NB4 (cell line): ENCODE measurements around the gene GABRG3.

Source experiments
- DNase-seq: peaks from one replicate; pipeline ENCODE4 v3.0.0; 2010; ENCODE audit warnings: low read depth
- H3K4me3 ChIP-seq: one replicate; pipeline ENCODE4 v1.5.1; 2011; ENCODE audit warnings: mild to moderate bottlenecking, low read depth, low read length, moderate library complexity
- MYC ChIP-seq: IDR thresholded peaks from 2 replicates; pipeline ENCODE4 v1.6.1; 2011; ENCODE audit warnings: low read depth, low read length
- POLR2A ChIP-seq: IDR thresholded peaks from 2 replicates; pipeline ENCODE4 v1.6.1; 2011; ENCODE audit warnings: mild to moderate bottlenecking; ENCODE audit not compliant: insufficient read length; ENCODE audit errors: extremely low read depth
- TF ChIP-seq, protein P1 (sequence below): IDR thresholded peaks from 2 replicates; pipeline ENCODE4 v1.6.1; 2011; ENCODE audit warnings: low read depth, low read length
- TF ChIP-seq, protein P2 (sequence below): IDR thresholded peaks from one replicate; pipeline ENCODE4 v1.5.1; 2012; ENCODE audit warnings: low read depth, low read length

The GABRG3 gene

DNA sequence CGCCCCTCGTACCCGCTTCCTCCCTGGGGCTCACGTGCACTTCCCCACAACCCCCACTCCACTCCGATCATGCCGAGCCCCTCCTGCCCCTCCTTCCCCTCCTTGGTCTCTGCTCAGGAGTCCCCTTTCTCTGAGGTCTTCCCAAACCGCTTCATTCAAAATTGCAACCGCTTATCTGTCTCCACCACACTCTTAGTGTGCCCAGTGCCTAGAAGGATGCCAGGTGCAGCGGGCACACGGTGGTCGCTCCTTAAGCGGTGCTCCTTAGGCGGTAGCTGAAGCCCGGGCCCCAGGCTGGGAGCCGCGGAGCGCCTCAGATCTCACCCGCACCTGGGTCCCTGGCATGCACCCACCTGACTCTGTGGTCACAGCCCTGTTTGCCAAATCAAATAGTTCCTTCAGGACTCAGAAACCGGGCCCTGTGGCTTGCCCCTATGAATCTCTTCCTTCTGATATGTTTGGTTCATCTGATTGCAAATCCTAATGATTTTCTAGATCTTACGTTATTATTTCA, 603.6 kb downstream of the GABRG3 start:
- DNase-seq = no peak
- no peak overlapping the region for H3K4me3 ChIP-seq
- TF ChIP-seq POLR2A (no peak), MYC (no peak)
- TF ChIP-seq, protein P1, sequence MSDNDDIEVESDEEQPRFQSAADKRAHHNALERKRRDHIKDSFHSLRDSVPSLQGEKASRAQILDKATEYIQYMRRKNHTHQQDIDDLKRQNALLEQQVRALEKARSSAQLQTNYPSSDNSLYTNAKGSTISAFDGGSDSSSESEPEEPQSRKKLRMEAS = no peak
- TF ChIP-seq, protein P2, sequence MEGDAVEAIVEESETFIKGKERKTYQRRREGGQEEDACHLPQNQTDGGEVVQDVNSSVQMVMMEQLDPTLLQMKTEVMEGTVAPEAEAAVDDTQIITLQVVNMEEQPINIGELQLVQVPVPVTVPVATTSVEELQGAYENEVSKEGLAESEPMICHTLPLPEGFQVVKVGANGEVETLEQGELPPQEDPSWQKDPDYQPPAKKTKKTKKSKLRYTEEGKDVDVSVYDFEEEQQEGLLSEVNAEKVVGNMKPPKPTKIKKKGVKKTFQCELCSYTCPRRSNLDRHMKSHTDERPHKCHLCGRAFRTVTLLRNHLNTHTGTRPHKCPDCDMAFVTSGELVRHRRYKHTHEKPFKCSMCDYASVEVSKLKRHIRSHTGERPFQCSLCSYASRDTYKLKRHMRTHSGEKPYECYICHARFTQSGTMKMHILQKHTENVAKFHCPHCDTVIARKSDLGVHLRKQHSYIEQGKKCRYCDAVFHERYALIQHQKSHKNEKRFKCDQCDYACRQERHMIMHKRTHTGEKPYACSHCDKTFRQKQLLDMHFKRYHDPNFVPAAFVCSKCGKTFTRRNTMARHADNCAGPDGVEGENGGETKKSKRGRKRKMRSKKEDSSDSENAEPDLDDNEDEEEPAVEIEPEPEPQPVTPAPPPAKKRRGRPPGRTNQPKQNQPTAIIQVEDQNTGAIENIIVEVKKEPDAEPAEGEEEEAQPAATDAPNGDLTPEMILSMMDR = no peak

DNA sequence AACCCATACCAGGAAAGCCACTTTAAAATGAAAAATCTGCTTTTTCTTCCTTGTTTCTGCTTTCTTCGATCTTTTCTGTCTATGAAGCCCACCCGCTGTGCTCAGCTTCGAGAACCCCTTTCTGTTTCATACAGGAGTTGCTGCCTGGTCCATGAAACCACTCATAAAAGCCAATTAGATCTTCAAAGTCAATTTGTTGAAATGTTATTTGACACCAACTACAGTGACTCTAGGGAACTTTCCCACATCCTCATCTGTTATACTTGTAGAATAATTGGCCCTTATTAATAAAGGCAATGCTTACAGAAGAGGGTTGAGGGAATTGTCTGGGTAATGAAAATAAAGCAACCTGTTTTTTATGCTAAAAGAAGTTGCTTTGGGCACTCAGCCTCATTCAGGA, 604.5 kb downstream of the GABRG3 start:
- no peak overlapping the region for H3K4me3 ChIP-seq
- TF ChIP-seq POLR2A = no peak
- no peak for DNase-seq

DNA sequence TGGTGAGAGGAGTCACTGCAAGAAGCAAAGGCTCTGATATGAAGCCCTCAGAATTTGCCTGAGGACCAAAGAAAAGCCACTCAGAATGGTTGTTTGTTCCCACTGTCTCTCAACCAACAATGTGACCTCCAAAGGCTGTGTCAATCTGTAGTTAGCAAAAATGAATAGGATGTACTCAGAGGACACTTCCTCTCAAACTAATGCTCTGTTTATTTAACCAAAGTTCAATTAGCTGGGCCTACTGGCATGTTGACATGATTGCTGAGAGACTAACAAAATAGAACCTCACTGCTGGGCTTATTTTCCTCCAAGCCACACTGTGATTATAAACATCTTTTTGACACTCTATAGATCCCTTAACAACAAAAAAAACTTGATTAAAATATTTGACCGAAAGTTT, 605.6 kb downstream of the GABRG3 start:
- no peak for DNase-seq
- TF ChIP-seq POLR2A = no peak
- TF ChIP-seq, protein P2 = no peak
- TF ChIP-seq, protein P1 = no peak
- TF ChIP-seq MYC = no peak

DNA sequence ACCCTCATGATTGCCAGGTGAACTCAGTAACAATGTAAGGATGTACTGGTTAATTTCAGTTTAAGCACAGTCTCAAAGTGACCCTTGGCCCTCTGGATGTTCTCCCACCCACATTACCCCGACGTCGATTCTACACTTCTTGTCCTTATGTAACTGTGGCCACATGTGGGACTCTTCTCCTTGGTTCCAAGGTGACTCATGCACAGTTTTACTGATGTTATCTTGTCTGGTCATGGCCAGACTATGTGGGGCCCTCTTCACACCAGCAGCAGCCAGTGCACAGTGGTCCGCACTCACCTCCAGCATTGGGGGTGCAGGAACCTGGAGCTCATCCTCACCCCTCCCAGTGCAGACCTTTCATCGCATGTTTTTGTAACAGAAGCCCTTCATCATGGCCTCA, 608.8 kb downstream of the GABRG3 start:
- TF ChIP-seq, protein P1 = no peak
- no peak for TF ChIP-seq POLR2A
- TF ChIP-seq, protein P2 = no peak
- TF ChIP-seq MYC = no peak
- no peak overlapping the region for H3K4me3 ChIP-seq
- DNase-seq = no peak

More for the DNA sequence above, 605.6 kb downstream of the GABRG3 start:
- no peak overlapping the region for H3K4me3 ChIP-seq

DNA sequence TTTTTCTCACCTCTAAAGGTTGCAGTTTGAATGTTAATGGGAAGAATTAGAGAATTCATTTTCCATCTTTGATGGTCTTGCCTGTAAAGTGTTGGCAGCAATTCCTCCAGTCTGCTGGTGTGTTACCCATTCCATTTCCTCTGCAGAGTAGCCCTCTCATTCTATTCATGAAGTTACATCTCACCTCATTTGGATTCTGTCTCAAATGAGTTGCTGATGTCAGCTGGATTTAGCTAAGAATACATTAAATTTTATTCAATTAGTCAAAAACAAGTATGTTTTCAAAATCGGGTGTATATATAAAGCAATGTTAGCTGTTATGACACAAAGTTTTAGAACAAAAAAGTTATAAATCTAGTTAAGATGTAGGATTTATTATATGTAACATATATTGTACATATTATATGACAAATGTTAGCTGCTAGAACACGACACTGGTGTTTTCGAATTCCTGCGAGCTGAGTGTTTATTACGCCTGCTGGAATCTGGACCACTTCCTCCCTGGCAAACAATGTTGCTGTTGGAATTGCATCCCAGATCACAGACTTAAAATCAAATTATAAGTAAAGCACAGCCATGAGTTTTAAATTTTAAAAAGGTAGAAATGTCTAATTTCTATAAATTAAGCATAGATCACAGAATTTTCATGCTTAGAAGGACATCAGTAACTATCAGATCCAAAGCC, 611.9 kb downstream of the GABRG3 start:
- H3K4me3 ChIP-seq = no peak overlapping the region
- DNase-seq = no peak
- TF ChIP-seq MYC = no peak
- TF ChIP-seq POLR2A = no peak
- TF ChIP-seq, protein P1 = no peak

DNA sequence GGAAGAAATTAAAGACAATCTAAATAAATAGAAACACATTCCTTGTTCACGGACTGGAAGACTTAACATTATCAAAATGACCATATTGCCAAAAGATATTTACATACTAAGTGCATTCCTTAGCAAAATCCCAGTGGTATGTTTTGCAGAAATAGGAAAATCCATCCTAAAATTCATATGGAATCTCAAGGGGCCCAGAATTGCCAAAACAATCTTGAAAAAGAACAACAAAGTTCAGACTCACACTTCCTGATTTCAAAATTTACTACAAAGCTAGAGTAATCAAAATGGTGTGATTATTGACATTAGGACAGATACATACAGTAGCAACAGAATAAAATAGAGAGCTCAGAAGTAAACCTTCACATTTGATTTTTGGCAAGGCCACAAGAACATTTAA, 612.7 kb downstream of the GABRG3 start:
- DNase-seq = no peak
- TF ChIP-seq, protein P1 = no peak
- TF ChIP-seq POLR2A (no peak), MYC (no peak)
- TF ChIP-seq, protein P2 = no peak
- H3K4me3 ChIP-seq = no peak overlapping the region
